ENCODE results near the gene SCN5A.

DNA sequence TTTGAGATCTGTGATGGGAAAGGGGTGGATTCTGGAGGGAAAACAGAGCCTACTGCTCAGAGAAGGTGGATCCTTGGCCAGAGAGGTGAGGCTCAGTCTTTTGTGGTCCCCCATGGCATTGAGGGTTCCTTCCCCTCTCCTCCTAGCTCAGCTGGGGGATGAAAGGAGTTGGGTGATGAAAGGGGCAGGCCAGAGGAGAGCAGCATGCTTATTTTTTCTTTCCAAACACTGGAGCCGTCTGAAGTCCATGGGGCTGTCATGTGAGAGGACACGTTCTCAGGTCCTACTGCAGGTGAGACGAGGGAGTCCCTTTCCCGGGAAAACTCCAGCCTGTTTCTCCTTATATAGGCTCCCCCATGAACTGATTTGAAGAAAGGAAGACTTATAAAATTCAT is 71.4 kb downstream of the SCN5A start:
- TF ChIP-seq, protein P1, sequence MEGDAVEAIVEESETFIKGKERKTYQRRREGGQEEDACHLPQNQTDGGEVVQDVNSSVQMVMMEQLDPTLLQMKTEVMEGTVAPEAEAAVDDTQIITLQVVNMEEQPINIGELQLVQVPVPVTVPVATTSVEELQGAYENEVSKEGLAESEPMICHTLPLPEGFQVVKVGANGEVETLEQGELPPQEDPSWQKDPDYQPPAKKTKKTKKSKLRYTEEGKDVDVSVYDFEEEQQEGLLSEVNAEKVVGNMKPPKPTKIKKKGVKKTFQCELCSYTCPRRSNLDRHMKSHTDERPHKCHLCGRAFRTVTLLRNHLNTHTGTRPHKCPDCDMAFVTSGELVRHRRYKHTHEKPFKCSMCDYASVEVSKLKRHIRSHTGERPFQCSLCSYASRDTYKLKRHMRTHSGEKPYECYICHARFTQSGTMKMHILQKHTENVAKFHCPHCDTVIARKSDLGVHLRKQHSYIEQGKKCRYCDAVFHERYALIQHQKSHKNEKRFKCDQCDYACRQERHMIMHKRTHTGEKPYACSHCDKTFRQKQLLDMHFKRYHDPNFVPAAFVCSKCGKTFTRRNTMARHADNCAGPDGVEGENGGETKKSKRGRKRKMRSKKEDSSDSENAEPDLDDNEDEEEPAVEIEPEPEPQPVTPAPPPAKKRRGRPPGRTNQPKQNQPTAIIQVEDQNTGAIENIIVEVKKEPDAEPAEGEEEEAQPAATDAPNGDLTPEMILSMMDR (optimal IDR thresholded peaks at IDR 0.05 in 1 of 3, IDR thresholded peaks at IDR 0.05 in 1 of 3, conservative IDR thresholded peaks at IDR 0.05 in 1 of 3; ENCODE audit: extremely low read depth in 1 of 3, insufficient read depth in 2 of 3, low read length in 3 of 3) = no peak
- no peak for TF ChIP-seq EZH2 (IDR thresholded peaks at IDR 0.05; ENCODE audit: low read length)
